ENCODE results near the gene LEPR. TPM values are rescaled to one million over a fixed set of nuclear protein-coding genes. Genes with fewer than 3 reads are reported as not detected.

The LEPR gene
- total RNA-seq, 4 donors from 2014 or later: 28.2 to 108 (median 43.7) TPM

- WGBS, 2 donors: 90 to 93% methylated on average over 3 of the region's 3 CpGs
- Histone ChIP-seq H3K4me1 (no peaks in the 10 kb centered on the region), H3K27ac (no peak overlapping the region), H3K36me3 (peaks cover 0 to 10% (median 0%) of the 10 kb centered on the region in 3 donors), H3K27me3 (no peaks in the 10 kb centered on the region), H3K9me3 (no peaks in the 10 kb centered on the region), H3K4me3 (no peak overlapping the region)
- DNase-seq (ENCODE audit: low spot score in 2 of 2): no peak
- no peak for TF ChIP-seq EP300 (IDR thresholded peaks at IDR 0.05)
- TF ChIP-seq CTCF (IDR thresholded peaks at IDR 0.05): no peak
- no peak for TF ChIP-seq POLR2A (IDR thresholded peaks at IDR 0.05)
Measured at GRCh38 chr1:65401612-65402011, 18.9 kb upstream of the LEPR start.

- H3K4me3 ChIP-seq: no peak overlapping the region
- no peaks in the 10 kb centered on the region for H3K9me3 ChIP-seq
- no peaks in the 10 kb centered on the region for H3K4me1 ChIP-seq
- DNase-seq (ENCODE audit: low spot score in 2 of 2): no peak
- H3K27ac ChIP-seq: no peak overlapping the region
- no peaks in the 10 kb centered on the region for H3K27me3 ChIP-seq
- peaks cover 0 to 29% (median 0%) of the 10 kb centered on the region in 3 donors for H3K36me3 ChIP-seq
- TF ChIP-seq EP300 (IDR thresholded peaks at IDR 0.05) (no peak), POLR2A (IDR thresholded peaks at IDR 0.05) (no peak), CTCF (IDR thresholded peaks at IDR 0.05) (no peak)
Measured at GRCh38 chr1:65404941-65405340, 15.5 kb upstream of the LEPR start.

GRCh38 chr1:65407877-65408276 is 12.6 kb upstream of the LEPR start:
- TF ChIP-seq POLR2A (IDR thresholded peaks at IDR 0.05) (no peak), CTCF (IDR thresholded peaks at IDR 0.05) (no peak), EP300 (IDR thresholded peaks at IDR 0.05) (no peak)
- peaks cover 0 to 34% (median 0%) of the 10 kb centered on the region in 3 donors for H3K36me3 ChIP-seq
- no peak overlapping the region for H3K27ac ChIP-seq
- no peaks in the 10 kb centered on the region for H3K9me3 ChIP-seq
- no peak overlapping the region for H3K4me3 ChIP-seq
- H3K27me3 ChIP-seq: no peaks in the 10 kb centered on the region
- 72 to 87% methylated on average over 2 of the region's 2 CpGs for WGBS, 2 donors
- no peaks in the 10 kb centered on the region for H3K4me1 ChIP-seq
- DNase-seq (ENCODE audit: low spot score in 2 of 2): no peak

- no peaks in the 10 kb centered on the region for H3K9me3 ChIP-seq
- peaks cover 0 to 36% (median 0%) of the 10 kb centered on the region in 3 donors for H3K36me3 ChIP-seq
- no peaks in the 10 kb centered on the region for H3K4me1 ChIP-seq
- no peak overlapping the region for H3K27ac ChIP-seq
- TF ChIP-seq EP300 (IDR thresholded peaks at IDR 0.05) (no peak), POLR2A (IDR thresholded peaks at IDR 0.05) (no peak), CTCF (IDR thresholded peaks at IDR 0.05) (no peak)
- 56 to 78% methylated on average over 1 of the region's 1 CpG for WGBS, 2 donors
- no peak for DNase-seq (ENCODE audit: low spot score in 2 of 2)
- H3K4me3 ChIP-seq: no peak overlapping the region
- H3K27me3 ChIP-seq: no peaks in the 10 kb centered on the region
Measured at GRCh38 chr1:65409314-65409713, 11.2 kb upstream of the LEPR start.

- H3K36me3 ChIP-seq: peaks cover 0 to 36% (median 0%) of the 10 kb centered on the region in 3 donors
- no peaks in the 10 kb centered on the region for H3K9me3 ChIP-seq
- TF ChIP-seq POLR2A (IDR thresholded peaks at IDR 0.05) (no peak), EP300 (IDR thresholded peaks at IDR 0.05) (no peak), CTCF (IDR thresholded peaks at IDR 0.05) (no peak)
- WGBS, 2 donors: 89 to 93% methylated on average over 4 of the region's 4 CpGs
- no peaks in the 10 kb centered on the region for H3K4me1 ChIP-seq
- H3K27me3 ChIP-seq: no peaks in the 10 kb centered on the region
- H3K4me3 ChIP-seq: no peak overlapping the region
- DNase-seq (ENCODE audit: low spot score in 2 of 2): no peak
- H3K27ac ChIP-seq: no peak overlapping the region
Measured at GRCh38 chr1:65409816-65410326, 10.6 kb upstream of the LEPR start.

All from tibial nerve (tissue), 4 donors.